RWPE1 (cell line): ENCODE data around the gene PDK4.

Experiments used
- CTCF ChIA-PET: fragments of 350-600 bp; sonication (Branson Sonifier 250); formaldehyde crosslinking; extraction: SDS; loops from one replicate; lab custom pipeline; 2021; lab: Yijun Ruan, JAX
- POLR2A ChIA-PET: fragments of 400-600 bp; formaldehyde crosslinking; extraction: SDS; loops from one replicate; lab custom pipeline; 2020; ENCODE audit warnings: antibody characterized with exemption; ENCODE audit not compliant: low non-redundant PET; lab: Yijun Ruan, JAX
- DNase-seq: peaks from one replicate; pipeline ENCODE4 v3.0.0; 2012; ENCODE audit warnings: low spot score
- H3K27ac ChIP-seq: fragments of 450-650 bp; 2 replicates; pipeline ENCODE4 v1.5.1; 2017
- TF ChIP-seq, protein P1 (sequence below): fragments of 450-650 bp; conservative IDR thresholded peaks from 2 replicates; pipeline ENCODE4 v1.5.1; 2017; ENCODE audit warnings: low read depth, mild to moderate bottlenecking

PDK4 gene

DNA sequence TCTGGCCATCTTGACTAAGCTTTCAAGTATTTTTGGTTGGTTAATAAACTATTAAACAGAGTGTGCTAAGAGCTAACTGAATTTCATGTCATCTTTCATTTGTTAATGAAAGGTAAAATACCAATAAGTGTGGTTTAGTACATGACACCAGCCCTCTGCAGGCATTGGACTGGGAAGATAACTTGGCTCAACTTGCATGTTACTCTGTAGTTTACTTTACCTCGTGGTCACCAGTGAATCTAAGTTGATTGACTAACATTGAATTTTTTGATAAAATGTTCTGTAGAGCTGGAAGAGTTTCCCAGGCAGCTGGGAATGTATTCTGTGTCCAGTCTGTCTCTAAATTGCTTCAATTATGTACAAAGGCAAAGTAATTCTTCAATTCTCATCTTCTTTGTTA lies 60.7 kb downstream of the PDK4 start:
- H3K27ac ChIP-seq: no peak overlapping the region
- DNase-seq: no peak
- TF ChIP-seq, protein P1, sequence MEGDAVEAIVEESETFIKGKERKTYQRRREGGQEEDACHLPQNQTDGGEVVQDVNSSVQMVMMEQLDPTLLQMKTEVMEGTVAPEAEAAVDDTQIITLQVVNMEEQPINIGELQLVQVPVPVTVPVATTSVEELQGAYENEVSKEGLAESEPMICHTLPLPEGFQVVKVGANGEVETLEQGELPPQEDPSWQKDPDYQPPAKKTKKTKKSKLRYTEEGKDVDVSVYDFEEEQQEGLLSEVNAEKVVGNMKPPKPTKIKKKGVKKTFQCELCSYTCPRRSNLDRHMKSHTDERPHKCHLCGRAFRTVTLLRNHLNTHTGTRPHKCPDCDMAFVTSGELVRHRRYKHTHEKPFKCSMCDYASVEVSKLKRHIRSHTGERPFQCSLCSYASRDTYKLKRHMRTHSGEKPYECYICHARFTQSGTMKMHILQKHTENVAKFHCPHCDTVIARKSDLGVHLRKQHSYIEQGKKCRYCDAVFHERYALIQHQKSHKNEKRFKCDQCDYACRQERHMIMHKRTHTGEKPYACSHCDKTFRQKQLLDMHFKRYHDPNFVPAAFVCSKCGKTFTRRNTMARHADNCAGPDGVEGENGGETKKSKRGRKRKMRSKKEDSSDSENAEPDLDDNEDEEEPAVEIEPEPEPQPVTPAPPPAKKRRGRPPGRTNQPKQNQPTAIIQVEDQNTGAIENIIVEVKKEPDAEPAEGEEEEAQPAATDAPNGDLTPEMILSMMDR: no peak
- ChIA-PET POLR2A (no interaction called here), CTCF (interaction anchor here (0.6 to 1.2 kb wide), 2 partner anchors 153 to 155 kb away, joined by 3 read pairs; no protein-coding TSS in a partner anchor)

DNA sequence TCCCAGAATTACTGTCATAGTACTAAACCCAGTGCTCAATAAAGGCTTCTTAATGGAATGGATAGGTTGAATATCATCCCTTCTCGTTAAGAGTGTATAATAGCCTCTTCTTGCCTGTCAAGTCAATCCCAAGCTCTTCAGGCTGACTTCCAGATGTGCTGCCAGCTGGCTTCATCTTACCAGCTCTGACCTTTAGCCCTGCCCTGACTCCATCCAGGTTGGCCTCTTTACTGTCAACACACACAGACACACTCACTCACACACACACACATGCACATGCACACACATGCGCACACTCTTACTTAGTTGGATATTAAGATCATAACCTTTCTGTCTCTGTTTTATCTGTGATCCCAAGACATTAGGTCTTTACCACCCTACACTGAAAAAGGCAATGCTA lies 61.5 kb downstream of the PDK4 start:
- TF ChIP-seq, protein P1: no peak
- CTCF ChIA-PET: no interaction called here
- POLR2A ChIA-PET: no interaction called here
- no peak for DNase-seq
- no peak overlapping the region for H3K27ac ChIP-seq
